Globus pallidus (tissue), 1 donor: Measurements from ENCODE around the gene IL1RL1.

ENCODE experiments used
- DNase-seq: peaks from one replicate; pipeline ENCODE4 v3.0.0-alpha.2; 2015; ENCODE audit warnings: low spot score

The IL1RL1 gene

DNA sequence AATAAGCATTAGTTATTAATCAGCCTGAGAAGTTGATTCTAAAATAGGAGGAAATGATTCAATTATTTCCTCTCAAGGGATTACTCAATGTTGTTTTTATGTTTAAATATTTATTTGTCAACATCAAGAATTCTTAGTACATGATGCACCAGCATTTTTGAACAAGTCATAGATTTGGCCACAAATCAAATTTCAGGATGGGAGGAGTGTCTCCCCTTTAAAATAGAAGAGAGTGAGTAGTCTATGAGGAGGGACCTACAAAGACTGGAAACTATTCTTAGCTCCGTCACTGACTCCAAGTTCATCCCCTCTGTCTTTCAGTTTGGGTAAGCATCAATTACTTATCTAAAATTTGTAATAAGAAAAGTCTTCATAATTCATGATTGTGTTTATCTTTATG is 25.6 kb downstream of the IL1RL1 start:
- DNase-seq, result no peak

DNA sequence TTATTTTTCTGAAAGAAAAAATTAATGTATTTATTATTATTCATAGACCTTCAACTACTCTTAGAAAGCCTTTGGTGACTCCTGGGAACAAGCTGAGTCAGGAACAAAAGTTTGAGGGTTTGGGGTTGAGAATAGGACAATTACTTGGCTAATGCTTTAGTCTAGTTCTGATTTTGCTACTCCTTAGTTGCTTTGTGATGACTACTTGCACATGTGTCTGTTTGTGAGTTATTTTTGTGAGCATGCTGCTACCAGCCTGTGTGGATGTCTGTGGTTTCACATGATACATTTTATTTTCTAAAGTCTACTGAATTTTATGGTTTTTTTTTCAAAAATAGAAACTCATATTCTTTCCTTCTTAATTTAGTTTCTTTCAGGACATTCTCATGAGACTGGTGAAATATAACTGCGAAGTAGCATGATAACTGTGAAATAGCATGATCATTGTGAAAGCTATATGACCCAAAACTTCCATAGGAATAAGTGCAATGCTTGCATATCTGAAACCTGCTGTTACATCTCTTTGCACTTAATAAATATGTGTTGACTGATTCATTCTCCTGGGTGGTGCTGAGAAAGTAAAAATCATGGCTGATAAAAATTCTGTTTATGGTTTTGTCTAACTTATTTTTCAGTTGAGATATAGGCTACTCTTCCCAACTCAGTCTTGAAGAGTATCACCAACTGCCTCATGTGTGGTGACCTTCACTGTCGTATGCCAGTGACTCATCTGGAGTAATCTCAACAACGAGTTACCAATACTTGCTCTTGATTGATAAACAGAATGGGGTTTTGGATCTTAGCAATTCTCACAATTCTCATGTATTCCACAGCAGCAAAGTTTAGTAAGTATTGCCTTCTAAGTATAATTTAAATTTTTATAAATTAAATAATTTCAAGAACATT is 26.4 kb downstream of the IL1RL1 start:
- DNase-seq, result no peak

DNA sequence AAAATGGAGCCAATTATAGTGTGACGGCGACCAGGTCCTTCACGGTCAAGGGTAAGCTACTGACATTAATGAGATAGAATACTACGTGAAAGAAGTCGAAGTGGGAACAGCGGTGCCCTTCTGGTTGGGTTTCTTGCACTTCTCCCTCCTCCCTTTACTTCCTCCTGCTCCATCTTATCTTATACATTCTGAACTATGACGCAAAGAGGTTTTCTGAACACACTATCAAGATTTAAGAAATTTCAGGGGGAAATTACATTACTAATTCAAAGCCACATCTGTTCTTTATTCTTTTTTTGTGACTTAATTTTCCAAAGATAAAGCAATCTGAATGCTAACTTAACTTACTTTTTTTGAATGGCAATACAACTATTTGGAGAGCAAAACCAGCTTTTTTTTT is 29.4 kb downstream of the IL1RL1 start:
- no peak for DNase-seq

DNA sequence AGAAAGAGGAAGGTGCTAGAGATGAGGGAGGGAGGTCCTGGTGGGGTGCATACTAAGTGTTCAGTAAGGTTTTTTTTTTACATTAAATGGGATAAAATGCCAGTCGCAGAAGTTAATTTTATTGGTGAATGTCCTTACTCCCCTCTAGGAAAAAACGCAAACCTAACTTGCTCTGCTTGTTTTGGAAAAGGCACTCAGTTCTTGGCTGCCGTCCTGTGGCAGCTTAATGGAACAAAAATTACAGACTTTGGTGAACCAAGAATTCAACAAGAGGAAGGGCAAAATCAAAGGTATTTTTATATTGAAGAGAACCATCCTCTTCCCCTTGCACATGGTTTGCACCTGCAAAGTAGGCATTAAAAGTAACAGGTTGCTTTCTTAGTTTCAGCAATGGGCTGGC is 31.5 kb downstream of the IL1RL1 start:
- no peak for DNase-seq

DNA sequence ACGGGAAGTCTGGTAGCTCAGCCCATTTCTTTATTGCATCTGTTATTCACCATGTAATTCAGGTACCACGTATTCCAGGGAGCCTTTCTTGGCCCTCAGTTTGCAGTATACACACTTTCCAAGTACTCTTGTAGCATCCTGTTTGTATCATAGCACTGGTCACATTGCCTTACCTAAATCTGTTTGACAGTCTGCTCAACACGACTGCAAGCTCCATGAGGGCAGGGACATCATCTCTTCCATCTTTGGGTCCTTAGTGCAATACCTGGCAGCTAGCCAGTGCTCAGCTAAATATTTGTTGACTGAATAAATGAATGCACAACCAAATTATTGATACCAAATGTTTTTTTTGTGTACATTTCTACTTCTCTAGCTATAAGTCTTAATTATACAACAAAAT is 33.0 kb downstream of the IL1RL1 start:
- DNase-seq, result no peak

DNA sequence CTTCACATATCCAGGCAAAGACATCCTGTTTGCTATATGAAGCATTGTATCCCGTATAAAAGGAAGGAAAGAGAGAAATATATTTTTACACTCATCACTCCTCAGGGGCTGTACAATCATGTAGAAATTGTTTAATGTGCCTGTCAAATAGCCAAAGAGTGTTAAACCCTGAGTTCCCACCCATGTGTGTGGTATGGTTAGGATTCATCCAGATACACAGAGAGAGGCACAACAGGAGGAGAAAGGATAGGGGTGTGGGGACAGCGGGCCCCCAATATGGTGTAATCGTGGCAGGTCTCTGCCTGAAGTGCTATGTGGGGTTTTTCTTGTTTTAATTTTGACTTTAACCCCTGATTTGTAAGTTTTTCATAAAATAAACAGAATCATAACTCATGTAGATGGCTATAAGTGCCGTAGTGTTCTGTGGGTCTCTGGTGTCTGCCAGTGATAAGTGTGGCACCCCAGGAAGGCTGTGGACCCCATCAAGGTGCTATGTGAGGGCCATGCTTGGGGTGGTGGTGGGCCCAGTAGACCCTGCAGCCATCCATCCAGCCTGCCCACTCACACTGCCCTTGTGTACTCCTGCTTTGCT is 34.1 kb downstream of the IL1RL1 start:
- DNase-seq, result no peak

DNA sequence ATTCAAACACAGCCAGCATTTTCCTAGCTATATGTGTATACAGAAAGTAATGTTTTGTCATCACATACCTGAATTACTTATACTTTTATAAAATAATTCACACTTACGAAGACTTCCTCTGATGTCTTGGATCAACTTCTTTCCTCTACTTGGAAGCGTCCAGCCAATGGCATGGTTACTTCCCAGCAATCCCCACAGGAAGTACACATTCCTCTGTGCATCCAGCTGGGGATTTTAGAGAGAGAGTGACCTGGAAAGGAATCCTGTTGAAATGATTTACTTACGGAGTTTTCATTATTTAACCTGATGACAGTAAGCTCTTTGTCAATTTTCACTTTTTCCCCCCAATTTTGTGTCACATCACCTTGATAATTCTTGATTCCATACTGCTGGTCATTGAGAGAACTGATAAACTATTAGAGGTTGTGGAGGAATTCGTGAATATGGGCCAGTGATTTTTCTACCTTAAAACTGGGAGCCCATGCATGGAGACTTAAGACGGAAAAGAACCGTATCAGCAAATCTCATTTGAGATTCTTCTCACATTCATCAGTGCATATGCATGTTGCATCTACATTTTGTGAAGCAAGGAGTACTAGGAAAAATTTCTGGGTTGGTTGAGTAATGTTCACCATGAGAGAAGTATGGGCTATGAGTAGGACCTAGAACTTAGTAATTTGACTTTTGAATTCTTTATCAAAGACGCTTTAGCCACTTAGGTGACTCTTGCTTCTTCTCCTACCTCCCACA is 35.2 kb downstream of the IL1RL1 start:
- DNase-seq, result no peak

DNA sequence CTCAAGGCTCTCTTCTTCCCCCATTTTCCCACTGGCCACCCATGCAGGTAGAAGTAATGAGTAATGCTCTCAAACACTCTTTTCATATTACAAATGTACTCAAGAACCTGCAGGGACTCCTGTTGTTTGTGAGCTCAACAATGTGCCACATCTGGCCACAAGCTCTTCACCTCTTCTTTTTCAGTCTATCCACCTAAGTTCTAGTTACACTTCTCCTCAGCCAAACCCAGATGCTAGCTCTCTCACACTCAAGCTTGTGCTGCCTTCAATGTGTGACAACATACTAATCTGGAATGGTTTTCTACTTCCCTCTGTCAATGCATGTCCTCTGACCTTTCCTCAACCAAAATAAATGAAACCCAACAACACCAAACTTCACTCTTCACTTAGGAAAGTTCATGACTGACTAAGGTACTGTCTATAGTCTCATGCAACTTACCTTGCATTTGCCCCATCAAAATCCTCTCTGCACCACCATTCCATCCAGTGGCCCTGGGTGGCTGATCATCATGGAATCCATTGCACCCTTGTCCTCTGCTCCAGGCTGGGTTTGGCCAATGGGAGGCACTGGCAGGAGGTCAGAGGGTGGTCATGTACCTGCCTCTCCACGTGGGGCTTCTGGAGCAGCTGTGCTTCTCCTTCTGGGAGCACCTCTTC is 38.9 kb downstream of the IL1RL1 start:
- DNase-seq, result no peak

DNA sequence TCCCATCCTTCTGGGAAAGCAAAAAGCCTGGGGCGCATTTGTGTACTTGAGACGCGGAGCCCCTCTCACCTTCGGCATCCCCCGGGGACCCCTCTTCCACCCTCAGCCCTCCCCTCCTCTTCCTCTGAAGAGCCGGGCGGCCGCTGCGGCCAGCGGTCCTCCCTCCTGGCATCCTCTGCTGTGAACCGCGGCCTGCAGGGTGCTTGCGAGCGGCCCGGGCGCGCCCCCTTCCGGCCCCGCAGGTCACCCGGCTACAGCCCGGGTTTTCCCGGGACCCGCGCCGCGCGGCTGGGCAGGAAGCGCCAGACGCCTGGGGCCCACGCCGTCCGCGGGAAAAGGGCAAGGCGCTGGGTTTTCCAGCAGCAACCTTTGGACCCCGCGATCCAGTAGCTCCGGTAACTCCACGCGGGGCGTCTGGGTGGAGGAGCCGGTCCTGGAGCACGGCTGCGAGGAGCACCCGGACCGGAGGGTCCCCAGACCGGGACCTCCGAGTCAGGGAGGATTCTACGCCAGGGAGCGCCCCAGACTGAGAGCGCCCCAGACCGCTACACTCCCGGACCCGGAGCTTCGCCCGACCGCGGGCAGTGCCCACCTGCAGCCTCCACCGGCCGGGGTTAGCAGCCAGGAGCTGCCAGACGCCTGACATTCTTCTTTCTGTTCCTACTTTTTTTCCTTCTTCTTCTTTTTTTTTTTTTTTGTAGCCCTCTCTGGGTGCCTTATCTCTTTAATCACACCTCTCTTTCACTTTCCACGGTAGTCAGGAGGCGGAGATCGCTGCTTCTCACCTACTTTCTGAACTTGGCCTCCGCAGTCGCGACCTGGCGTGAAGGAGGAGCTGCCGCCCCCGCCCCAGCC is 44.4 kb downstream of the IL1RL1 start, which contains the start of gene IL18R1:
IL18R1 (plus strand) TSS at position 271 of the 855 bp plus-strand sequence. CDS start 6,865 bp downstream, outside the sequence.
- peak; percentile 64 for DNase-seq

DNA sequence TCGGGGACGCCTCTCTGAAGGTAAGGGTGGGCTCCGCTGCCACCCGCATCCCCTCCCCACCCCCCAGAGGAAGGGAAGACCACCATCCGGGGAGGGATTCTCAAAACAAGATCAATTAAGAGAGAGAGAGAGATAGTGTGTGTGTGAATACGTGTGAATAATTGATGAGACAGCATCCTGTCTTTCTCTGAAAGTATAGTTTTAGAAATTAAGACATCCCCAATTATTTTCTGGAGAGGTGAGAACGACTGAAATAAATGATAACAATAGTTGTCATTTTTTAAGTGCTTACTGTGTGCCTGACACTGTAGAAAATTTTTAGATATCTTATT is 45.0 kb downstream of the IL1RL1 start:
- no peak for DNase-seq

DNA sequence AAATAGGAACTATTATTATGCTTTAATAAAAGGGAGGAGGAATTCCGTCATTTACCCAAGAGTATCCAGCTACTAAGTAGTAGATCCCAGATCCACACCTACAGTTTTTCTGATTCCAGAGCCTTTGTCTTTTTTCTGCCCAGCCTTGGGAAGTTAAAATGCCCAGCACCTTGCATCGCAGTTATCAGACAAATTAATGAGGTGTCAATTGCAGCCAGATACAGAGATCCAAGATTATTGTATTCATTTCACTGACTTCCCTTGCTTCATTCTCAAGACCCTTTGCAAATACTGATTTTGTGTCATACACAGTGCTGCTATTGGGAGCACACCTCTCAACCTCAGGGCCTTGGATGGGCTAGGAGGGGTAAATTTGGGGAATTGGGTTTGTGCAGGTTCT is 45.4 kb downstream of the IL1RL1 start:
- DNase-seq, result no peak

DNA sequence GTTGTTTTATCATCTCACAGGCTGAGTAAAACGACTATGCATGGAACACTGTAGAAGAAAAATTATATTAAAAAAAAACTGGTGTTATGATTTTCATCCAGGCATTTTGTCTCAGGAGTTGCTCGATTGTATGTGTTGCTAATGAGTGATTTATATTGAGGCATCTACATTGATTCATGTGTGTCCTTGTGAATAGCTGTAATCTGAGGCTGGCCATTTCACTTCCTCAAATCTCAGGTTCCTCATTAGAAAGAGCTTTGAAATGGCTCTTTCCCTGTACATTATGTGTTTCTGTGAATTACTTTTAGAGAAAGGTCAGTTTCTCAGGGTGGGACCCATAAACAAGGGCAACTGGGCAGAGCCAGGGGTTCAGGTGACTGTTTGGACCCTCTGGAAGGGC is 46.6 kb downstream of the IL1RL1 start:
- DNase-seq, result no peak

DNA sequence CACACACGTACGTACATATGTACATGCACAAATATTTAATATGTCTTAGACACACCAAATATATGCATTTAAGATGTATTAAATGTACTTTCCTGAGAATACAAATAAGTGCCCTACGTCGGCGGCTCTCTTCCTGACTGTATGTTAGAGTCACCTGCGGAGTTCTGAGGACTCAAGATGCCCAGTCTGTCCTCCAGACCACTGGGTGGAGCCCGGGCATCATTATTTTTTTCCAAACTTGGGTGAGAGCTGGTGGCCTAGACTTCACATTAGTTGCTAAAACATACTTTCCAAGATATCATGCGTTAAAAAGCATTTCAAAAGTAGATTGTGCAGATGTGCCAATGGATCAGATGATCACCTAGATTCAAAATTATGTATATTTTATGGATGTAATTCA is 47.1 kb downstream of the IL1RL1 start:
- no peak for DNase-seq

DNA sequence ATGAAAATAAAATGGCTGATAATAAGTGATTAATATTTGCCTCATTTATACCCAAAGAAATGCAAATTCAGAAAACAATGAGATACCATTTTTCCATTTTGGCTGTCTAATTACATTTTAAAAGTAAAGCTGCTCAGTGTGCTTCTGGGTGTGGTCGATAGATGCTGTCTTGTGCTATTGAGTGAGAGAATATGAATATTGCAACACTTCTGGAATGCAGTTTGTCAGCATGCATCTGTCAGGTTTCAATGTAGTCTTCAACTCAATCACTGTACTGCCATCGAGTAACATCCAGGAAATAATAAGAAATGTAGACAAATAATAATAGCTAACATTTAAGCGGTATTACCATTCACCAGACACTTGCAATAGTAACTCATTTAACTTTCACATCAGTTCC is 48.2 kb downstream of the IL1RL1 start:
- DNase-seq, result no peak

DNA sequence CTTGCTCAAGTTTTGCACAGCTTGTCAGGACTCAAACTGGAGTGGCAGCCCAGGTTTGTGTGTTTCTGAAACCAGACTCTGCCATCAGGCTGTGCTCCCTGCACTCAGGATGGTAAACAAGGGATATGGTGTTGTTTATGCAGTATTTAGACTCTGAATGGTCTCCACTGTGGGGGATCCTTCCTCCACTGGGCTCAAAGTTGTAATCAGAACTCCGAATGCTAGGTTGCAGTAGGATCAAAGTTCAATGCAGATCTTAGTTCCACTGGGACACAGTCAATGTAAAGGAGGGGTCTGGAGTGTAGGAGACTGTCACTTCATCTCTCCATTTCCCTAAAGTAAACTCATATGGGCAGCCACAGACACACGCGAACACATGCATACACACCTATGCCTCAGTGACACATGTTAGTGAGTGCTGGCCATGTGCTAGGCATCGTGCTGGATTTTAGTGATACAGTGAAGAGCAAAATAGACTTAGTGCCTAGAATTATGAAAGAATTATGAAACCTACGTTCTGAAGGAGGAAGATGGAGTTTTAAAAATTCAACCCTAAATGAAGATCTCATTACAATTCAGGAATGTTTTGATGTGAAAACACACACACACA is 50.4 kb downstream of the IL1RL1 start:
- no peak for DNase-seq

DNA sequence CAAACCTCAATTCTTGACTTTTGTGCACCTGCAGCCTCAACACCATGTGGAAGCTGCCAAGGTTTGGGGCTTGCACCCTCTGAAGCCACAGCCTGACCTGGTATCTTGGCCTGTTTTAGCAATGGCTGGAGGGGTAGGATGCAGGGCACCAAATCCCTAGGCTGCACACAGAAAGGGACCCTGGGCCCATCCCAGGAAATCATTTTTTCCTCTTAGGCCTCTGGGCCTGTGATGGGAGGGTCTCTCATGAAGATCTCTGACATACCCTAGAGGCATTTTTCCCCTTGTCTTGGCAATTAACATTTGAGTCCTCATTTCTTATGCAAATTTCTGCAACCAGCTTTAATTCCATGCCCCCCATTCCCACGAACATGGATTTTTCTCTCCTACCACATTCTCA is 54.4 kb downstream of the IL1RL1 start:
- no peak for DNase-seq

DNA sequence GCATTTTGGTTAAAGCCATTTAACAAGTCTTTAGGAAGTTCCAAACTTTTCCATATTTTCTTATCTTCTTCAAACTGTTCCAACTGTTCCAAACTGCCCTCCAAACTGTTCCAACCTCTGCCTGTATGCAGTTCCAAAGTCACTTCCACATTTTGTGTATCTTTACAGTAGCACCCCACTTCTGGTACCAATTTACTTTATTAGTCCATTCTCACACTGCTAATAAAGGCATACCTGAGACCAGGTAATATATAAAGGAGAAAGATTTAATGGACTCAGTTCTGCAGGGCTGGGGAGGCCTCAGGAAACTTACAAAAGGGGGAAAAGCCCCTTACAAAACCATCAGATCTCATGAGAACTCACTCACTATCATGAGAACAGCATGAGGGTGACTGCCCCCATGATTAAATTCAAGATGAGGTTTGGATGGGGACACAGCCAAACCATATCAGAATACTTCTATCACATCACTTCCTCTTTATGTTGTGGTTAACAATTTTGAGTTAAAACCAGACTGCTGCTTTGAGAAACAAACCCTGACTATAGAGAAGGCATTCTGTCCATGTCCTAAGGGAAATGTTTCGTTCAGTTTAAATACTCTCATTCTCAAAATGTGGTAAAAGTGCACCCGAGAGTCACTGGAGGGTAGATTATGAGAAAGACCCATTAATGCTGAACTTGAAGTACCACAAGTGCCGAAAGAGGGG is 55.2 kb downstream of the IL1RL1 start:
- DNase-seq, result no peak

DNA sequence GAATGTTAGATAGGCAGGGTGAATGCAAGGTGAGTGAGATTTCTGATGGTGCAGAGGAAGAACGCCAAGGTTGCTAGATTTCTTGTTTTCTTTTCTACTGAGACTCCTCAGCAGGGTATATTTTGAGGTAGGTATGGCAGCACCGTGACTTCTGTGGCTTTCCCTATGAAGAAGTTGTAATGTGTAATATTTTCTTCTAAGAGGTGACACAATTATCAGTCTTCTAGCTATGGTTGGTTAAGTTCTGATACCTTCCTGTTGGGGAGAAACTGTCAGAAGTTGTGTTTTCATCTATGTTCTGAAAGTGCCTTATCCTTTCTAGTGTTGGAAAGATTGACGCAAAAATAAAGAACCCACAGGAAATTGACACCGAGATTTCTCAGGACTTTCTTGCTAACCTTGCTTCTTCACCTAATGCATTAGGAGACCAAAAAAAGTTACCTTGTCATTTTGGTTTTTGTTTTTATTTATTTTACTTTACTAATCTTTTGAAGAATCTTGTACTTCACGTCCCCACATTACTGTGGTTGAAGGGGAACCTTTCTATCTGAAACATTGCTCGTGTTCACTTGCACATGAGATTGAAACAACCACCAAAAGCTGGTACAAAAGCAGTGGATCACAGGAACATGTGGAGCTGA is 56.1 kb downstream of the IL1RL1 start:
- DNase-seq, result no peak

DNA sequence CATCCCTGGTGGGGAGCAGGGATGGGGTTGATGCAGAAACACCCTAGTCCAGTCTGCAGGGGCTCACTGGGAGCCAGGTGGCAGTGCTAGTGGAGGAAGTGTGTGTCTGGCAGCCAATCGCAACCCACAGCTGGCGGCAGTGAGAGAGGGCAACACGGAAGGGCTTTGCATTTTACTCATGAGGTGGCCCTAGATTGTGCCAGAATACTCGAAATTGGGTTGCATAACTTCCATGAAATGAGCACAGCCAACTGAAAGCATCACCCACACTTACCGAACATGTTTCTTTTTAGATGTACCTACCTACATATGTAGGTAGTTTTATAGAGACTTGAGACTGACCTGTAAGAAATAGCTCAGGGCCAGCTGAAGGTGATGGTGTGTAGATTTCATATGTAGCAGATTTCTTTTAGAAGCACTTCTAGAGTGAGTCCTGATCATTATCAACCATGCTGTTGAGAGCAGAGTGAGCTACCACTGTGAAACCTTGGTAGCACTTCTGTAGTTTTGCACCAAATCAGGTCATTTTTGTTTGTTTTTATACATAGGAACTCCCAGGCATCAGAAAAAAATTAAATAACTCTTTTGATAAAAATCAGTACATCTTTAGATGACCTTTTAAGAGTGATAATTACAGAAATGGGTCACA is 57.2 kb downstream of the IL1RL1 start:
- no peak for DNase-seq
